ENCODE data around the gene LMNA. TPM values are rescaled to one million over a fixed set of nuclear protein-coding genes. Genes with fewer than 3 reads are reported as not detected.

LMNA gene
- total RNA-seq, 1 donor from 2014 or later: 47.7 TPM

DNA sequence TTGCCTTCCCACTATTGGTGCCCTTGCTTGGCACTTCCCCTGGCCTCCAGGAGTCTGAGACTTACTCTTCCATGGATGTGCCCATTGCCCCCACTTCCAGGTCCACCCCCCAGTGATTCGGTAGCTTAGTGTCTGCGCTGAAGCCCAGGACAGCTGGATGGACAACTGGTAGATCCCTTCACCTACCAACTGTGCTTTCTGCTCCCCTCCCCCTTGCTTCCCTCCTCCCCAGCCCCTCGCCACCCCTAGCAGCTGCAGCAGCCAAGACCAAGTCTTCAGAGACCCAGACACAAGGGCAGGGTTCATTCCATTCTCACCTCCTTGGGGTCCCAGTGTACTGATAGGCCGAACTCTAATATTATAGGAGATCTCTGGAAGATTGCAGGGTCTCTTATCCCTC, 6.9 kb downstream of the LMNA start:
- DNase-seq: no peak
- no peaks in the 10 kb centered on the region for H3K36me3 Mint-ChIP-seq (ENCODE audit: unreplicated experiment)
- no peak overlapping the region for H3K27ac Mint-ChIP-seq (ENCODE audit: unreplicated experiment)
- H3K9me3 Mint-ChIP-seq (ENCODE audit: unreplicated experiment): peaks cover 2% of the 10 kb centered on the region
- TF ChIP-seq CTCF (IDR thresholded peaks at IDR 0.05; ENCODE audit: partially characterized antibody, unreplicated experiment): no peak
- peaks cover 8% of the 10 kb centered on the region for H3K27me3 Mint-ChIP-seq (ENCODE audit: unreplicated experiment)
- H3K4me1 Mint-ChIP-seq (ENCODE audit: low read depth, unreplicated experiment): peaks cover 28% of the 10 kb centered on the region
- H3K4me3 Mint-ChIP-seq (ENCODE audit: unreplicated experiment): no peak overlapping the region

GRCh38 chr1:156122086-156122485, 7.6 kb downstream of the LMNA start:
- no peak for DNase-seq
- H3K4me1 Mint-ChIP-seq (ENCODE audit: low read depth, unreplicated experiment): peaks cover 28% of the 10 kb centered on the region
- H3K27ac Mint-ChIP-seq (ENCODE audit: unreplicated experiment): no peak overlapping the region
- no peaks in the 10 kb centered on the region for H3K36me3 Mint-ChIP-seq (ENCODE audit: unreplicated experiment)
- H3K27me3 Mint-ChIP-seq (ENCODE audit: unreplicated experiment): peaks cover 6% of the 10 kb centered on the region
- peaks cover 2% of the 10 kb centered on the region for H3K9me3 Mint-ChIP-seq (ENCODE audit: unreplicated experiment)
- H3K4me3 Mint-ChIP-seq (ENCODE audit: unreplicated experiment): no peak overlapping the region
- no peak for TF ChIP-seq CTCF (IDR thresholded peaks at IDR 0.05; ENCODE audit: partially characterized antibody, unreplicated experiment)

GRCh38 chr1:156122519-156123355, 8.2 kb downstream of the LMNA start:
- Mint-ChIP-seq H3K36me3 (ENCODE audit: unreplicated experiment) (no peaks in the 10 kb centered on the region), H3K27ac (ENCODE audit: unreplicated experiment) (peak overlapping the region; percentile 78), H3K27me3 (ENCODE audit: unreplicated experiment) (peaks cover 7% of the 10 kb centered on the region), H3K9me3 (ENCODE audit: unreplicated experiment) (peaks cover 2% of the 10 kb centered on the region), H3K4me3 (ENCODE audit: unreplicated experiment) (peak overlapping the region; percentile 5), H3K4me1 (ENCODE audit: low read depth, unreplicated experiment) (peaks cover 28% of the 10 kb centered on the region)
- no peak for TF ChIP-seq CTCF (IDR thresholded peaks at IDR 0.05; ENCODE audit: partially characterized antibody, unreplicated experiment)
- no peak for DNase-seq

DNA sequence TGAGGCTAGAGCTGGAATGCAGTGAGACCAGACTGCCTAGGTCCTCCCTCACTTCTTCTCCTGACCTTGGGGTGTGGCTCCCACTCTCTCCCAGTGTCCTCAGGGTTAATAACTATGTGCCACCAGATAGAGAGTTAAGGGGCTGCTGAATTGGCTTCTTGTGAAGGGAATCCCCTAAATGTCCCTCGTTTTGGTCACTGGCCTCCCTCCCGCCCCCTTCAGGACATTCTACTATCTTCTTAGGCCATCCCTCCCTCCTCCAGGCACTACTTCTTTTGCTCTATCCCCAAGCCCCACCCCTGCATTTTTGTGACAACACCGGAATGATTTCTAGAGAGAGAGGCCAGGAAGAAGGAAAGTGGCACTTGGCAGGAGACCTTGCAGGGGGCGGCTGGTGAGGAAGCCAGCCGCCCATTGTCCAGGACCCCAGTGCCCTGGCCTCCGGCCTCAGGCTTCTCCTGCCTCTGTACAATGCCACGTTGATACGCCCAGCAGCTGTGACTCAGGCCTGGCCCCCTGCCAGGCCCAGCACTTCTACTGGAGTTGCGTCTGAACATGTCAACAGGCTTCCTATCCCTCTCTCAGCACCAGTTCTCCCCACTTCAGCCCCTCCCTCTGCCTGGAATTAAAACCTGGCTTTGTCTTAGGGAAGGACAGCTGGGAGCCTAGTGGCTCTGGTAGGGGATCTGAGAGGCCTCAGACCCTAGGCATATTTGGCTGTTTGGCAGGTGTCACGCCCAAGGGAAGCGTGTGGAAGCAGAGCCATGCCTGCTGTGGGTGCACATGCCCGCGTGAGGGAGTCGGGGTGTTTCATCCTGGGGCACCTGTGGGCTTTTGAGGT, 9.1 kb downstream of the LMNA start:
- Mint-ChIP-seq H3K36me3 (ENCODE audit: unreplicated experiment) (no peaks in the 10 kb centered on the region), H3K27me3 (ENCODE audit: unreplicated experiment) (peaks cover 9% of the 10 kb centered on the region), H3K4me1 (ENCODE audit: low read depth, unreplicated experiment) (peaks cover 26% of the 10 kb centered on the region), H3K27ac (ENCODE audit: unreplicated experiment) (peak overlapping the region; percentile 78), H3K4me3 (ENCODE audit: unreplicated experiment) (no peak overlapping the region), H3K9me3 (ENCODE audit: unreplicated experiment) (peaks cover 2% of the 10 kb centered on the region)
- TF ChIP-seq CTCF (IDR thresholded peaks at IDR 0.05; ENCODE audit: partially characterized antibody, unreplicated experiment): no peak
- no peak for DNase-seq
